Activated CD4-positive, alpha-beta T cell treated with anti-CD3 and anti-CD28 coated beads, Interleukin-2, amount 50 U/mL, for 4 hours (primary cell): ENCODE results near the gene DPPA2.
"Not testable (repeated sequence)": the region's sequence is repeated elsewhere in the genome, so short reads cannot be mapped to it uniquely, and the experiment has no call there.

Experiments used
- DNase-seq, 2 experiments: peaks; one replicate each; pipeline ENCODE4 v3.0.0-alpha.2; 2020

Gene DPPA2, protein sequence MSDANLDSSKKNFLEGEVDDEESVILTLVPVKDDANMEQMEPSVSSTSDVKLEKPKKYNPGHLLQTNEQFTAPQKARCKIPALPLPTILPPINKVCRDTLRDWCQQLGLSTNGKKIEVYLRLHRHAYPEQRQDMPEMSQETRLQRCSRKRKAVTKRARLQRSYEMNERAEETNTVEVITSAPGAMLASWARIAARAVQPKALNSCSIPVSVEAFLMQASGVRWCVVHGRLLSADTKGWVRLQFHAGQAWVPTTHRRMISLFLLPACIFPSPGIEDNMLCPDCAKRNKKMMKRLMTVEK

DNA sequence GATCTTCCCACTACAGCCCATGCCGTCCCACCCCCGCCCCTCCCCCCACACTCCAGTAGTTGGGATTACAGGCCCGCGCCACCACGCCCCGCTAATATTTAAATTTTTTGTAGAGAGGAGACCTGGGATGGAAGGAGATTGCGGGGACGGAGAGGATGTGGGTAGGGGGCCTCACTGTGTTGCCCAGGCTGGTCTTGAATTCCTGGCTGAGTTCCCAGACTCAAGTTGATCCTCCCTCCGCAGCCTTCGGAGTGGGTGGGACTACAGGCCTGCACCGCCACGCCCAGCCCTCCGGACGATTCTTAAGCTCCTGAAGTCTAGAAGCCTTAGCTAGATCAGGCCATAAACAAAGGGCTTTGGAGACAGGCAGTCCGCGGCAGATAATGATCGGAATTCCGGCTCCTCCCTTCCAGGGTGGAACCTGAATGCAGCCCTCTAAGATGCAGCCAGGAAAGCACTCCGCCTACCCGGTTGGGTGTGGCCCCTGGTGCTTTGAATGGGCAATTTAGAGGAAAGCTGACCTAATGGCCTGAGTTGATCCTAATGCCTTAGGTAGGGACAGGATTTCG, at the start of gene DPPA2:
Gene DPPA2 (minus strand): TSS at position 356 of the 569 bp plus-strand sequence. CDS start 1,975 bp downstream, outside the sequence.
- DNase-seq: no peak

DNA sequence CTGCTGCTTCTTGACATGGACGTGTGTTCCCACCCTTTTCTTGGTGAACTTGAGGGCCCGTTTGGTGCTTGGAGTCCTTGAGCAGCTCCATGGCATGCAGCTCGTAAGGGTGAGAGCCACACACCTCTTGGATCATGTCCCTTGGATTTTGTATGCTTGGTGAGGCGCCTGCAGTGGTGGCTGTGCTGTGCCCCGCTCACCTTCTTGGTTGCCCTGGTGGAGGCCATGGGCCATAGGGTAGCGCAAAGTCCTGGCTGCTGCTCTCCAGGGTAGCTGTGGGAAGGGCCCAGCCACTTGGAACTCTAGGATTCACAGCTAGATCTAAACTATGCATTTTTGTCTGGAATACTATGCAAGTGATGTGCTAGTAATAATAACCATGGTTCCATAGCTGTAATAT, 47.8 kb upstream of the DPPA2 start:
- no peak for DNase-seq

DNA sequence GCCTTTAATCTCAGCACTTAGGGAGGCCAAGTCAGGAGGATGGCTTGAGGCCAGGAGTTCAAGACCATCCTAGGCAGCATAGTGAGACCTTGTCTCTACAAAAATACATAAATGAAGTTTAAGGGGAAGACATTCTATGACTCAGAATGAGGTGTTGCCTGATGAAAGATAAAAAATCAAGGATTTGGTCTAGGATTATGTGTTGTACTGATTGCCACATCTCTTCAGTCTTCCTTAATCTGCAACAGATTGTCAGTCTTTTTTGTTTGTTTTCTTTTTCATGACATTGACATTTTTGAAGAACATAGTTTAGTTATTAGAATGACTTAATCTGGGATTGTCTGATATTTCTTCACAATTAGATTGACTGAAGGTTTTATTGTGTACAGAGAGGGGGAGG, 47.3 kb upstream of the DPPA2 start:
- DNase-seq: no peak

DNA sequence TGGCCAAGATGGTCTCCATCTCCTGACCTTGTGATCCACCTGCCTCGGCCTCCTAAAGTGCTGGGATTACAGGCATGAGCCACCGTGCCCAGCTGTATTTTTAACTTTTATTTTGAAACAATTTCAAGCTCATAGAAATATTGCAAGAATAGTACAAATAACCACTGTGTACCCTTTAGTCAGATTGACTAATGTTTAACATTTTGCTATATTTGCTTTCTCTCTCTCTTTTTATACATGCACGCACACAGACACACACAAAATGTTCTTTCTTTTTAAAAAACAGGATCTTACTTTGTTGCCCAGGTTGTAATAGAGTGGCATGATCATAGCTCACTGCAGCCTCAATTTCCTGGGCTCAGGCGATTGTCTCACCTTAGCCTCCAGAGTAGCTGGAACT, 46.5 kb upstream of the DPPA2 start:
- DNase-seq: no peak

DNA sequence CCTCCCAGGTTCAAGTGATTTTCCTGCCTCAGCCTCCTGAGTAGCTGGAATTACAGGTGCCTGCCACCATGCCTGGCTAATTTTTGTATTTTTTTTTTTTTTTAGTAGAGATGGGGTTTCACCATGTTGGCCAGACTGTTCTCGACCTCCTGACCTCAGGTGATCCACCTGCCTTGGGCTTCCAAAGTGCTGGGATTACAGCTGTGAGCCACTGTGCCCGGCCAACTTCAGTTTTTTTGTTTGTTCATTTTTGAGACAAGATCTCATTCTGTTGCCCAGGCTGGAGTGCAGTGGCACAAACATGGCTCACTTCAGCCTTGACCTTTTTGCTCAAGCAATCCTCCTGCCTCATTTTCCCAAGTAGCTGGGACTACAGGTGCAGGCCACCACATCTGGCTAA, 42.5 kb upstream of the DPPA2 start:
- not testable (repeated sequence) for DNase-seq

DNA sequence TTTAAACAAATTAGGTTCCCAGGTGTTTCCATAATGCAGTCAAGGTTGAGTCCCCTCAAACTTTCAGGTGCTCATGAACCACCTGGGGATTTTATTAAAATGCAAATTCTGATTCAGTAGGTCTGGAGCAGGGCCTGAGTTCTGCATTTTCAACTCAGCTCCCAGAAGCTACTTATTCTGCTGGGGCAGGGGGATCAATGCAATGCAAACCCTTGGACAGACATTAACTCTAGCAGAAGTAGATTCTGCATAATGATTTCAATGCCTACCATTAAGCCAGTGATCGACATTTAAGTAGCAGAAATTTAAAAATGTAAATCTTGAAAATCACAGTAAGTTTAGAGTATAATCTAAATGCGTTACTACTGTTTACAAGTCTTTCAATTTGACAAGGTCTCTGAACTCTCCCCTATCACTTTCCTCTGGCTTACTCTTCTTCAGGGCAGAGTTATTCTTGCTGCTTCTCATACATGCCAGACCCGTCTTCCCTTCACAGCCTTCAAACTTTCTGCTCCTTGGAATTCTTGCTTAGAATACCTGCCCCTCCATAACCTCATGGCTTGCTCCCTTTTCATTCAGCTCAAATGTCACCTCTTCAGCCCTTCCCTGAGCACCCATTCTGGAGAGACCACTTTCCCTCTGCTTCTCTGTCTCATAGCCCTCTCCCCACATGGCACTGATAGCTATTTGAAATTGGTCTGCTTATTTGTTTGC, 40.3 kb upstream of the DPPA2 start:
- no peak for DNase-seq

DNA sequence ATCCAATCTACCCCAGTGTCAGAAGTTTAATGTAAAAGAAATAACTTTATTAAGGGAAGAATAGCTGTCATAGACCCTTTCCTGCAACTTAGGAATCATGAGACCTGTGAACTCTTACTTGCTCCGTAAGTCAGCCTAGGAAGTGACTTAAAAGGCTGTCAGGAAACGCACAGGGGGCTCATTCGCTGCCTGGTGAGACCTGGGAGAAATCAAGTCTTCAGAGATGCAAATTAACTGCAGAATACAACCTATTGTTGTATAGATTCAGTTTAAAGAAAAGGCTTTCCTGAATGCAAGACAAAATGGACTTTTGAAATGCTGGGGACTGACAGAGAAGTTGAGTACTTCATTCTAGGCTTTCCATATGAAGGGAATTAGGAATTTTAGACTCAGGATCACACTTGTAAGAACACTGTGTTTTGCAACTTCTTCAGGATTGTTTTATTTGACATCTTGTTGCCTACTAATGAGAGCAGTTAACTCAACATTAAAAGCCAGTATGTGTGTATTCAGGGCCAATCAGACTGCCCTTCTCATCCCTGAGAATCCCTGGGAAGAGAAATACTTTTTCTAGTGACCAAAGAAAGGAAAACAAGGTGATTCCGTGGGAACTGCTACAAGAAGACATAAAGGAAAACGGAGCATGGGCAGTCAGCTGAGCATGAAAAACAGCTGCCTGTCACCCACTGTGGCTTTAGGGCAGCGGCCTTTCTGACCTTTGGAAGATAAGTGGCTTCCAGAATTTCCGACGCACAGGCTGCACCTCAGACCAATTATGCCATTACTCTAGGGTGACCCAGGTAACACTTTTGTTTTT, 39.5 kb upstream of the DPPA2 start:
- no peak for DNase-seq

DNA sequence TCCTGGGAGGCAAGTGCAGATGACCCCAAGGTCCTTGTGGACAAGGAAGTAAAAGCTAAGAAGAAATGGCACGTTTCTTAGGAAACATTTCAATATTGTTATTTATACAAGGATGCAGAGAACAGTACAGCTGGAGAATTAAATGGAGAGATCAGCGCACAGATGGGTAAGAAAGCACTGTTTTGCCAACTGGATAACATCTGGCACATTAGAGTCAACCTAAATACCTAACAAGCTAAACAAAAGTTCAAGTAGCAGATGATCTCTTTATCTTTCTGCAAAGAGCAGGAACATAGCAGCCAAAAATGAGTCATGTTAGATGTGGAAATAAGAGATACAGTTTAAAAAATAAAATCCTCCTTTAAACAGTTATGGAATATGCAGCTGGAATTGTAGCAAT, 36.7 kb upstream of the DPPA2 start:
- no peak for DNase-seq

DNA sequence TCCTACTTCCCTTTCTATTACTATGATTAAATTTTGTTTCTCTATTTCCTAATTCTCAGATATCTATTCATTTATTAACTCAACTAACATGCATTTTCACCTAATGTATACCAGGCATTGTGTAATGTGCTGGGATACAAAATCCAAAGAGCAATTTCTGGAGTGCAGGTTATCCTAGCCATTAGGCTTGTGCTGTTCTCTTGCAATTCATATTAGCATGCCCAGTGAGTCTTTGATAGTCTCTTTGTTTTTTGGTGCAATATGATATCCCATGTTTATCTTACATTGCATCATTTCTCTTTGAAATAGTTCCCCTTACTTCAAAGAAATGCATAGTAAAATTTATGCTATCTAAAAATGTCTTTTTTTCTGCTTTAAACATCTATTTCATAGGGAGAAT, 34.9 kb upstream of the DPPA2 start:
- no peak for DNase-seq

DNA sequence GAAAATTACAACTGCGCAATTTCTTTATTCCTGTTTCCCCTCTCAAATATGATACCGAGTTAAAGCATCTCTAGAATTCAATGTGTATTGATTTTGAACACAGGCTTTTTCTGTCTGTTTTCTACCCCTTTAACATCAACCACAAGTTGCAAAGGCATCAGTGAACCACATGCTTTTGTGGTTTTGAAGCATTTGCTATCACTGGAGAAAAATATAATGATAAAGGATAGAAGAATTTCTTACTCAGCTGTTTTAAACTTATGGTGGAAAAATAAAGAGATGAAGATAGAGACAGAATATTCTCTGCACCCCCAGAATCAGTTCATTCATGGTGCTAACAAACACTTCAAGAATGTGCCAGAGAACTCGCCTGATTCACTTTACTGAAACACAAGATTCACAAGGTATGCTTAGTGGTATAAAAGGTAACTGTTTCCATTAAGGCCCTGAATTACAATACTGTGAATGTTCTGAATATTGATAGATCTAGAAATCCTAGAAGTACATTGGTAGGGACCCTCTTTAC, 30.5 kb upstream of the DPPA2 start:
- DNase-seq: no peak

DNA sequence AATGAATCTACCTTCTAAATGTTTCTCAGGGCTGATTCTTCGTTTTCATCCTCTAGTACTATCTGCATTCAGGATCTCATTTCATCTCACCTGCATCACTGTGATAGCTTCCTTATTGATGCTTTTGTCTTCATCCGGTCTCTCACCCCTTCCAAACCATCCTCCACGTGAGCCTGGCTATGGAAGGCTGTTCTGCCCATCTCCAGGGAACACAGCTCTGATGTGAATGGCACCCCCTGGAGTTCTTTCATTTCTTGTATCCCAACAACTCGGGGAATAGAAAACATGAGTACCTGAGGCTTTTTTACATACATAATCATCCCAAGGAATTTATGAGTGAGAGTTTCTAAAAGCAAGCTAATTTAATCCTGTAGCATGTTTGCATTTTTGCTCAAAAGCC, 29.8 kb upstream of the DPPA2 start:
- DNase-seq: no peak

DNA sequence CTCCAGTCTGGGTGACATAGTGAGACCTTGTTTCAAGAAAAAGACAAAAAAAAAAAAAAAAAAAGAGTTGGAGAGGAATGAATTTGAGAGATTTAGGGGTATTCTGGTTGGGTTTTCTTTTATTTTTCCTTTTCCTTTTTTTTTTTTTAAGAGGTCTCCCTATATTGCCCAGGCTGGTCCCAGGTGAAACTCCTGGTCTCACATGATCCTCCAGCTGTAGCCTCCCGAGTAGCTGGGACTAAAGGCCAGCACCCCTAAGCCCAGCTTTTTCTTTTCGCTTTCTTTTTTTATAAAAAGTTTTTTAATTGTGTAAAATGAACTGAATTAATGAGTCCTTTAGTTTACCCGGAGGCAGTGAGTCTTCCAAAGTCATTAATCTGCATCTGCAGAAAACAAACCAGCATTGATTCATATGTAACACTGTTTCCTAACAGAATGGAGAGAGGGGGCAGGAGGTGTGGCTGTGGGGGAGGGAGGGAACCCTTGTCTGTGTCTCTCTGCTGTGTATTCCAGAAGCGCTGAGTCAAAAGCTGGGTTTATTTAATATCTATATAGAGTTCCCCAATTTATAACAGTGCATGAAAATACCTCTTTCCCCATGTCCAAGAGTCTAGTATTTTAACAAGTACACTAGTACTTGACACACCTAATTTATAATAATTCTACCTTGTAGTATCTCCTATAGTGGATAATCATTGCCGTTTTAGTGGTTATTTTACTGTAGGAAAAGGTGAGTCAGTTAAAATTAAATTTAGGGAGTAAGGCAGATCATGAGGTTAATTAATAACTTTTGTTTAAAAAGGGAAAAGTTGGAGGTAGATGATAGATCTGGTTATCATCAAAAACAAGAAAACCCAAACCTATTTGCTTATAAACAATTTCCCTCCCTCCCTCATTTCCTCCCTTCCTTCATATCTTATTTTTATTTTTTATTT, 23.7 kb upstream of the DPPA2 start:
- DNase-seq: no peak

DNA sequence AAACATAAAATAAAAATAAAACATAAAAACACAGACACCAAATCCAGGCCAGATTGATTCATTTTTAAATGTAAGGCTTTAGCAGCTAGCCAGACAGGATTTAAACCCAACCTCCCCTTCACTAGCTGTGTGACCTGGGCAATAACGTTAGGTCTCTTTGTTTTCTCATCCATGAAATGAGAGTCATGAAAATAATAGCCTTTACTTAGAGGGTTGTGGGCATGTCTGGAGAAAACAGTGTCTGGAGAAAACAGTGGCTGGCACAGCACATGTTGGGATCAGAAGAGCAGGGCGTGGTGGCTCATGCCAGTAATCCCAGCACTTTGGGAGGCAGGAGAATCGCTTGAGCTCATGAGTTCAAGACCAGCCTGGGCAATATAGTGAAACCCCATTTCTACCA, 22.9 kb upstream of the DPPA2 start:
- DNase-seq: no peak

DNA sequence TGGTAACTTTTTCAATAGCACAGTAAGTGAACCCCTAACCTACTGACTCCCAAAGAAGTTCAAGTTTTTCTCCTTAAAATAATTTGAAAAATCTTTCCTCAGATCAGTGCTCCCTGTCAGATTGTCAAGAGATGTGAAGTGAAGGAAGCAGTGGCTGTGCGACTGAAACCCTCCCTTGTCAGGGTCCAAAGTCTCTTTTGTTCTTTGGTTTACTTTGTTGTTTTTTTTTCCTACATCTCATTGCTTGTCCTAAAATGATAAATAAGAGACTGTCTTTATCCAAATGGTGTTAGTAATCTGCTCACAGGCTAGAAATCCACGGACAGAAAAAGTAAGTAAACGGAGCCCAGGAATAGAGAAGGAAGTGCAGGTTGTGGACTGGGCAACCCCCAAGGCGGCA, 22.0 kb upstream of the DPPA2 start:
- no peak for DNase-seq

DNA sequence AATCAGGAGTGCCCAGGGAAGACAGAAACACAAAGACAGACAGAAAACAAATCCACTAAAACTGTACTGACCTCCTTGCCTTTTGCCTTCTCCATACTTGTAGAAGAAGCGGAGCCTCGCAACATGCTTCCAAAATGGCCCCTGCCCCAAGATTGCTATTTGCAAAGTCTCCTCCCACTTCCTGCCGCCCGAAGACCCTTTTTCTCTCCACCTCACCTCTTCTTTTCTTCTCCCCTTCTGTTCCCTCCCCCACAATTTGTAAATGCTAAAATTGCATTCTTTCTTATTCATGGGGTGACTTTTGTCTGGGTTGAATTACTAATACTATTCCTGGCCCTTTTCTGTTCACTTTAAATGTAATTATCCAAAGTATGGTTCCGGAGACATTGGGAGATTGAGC, 21.1 kb upstream of the DPPA2 start, which contains the start of gene DPPA4:
Gene DPPA4 (minus strand): TSS at position 154 of the 400 bp plus-strand sequence. CDS start 29 bp downstream, at position 125.
- no peak for DNase-seq

DNA sequence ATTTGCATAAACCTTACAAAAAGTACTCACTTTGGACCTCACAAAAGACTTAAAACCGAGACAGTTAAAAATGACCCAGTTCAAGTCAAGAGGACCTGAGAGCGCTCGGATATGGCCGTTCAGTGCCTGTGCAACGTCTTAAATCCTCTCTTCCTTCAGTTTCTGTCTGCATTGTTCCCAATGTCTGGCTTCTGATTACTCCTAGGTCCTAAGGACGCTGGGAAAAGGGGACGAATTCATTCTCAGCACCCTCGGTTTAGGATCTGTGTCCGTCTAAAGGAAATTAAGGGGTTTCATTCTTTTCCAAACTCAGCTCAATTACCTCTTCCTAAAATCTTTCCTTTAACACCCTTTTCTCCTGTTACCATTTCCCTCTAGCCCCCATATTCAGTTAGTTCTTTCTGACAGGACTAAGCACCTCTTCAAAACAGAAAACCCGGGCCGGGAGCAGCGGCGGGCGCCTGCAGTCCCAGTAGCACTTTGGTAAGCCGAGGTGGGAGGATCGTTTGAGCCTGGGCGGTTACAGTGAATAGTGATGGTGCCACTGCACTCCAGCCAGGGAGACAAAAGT, 20.1 kb upstream of the DPPA2 start:
- DNase-seq: no peak

DNA sequence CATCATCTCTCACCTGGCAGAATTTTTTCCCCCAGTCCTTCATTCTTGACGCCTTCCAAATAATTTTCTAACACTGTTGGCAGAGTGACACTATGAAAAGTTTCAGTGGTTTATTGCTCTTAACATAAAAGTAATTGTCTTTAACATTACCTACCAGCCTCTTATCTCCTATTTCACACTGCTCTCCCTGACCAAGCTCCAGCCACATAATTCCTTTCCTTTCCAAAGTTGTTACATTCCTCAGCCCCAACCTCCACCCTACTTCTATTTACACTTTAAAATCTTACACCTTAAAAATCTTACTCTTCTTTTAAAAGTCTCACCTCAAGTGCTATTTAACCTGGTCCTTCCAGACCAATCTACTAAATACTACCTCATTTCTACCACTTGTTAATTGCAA, 18.3 kb upstream of the DPPA2 start:
- DNase-seq: no peak

DNA sequence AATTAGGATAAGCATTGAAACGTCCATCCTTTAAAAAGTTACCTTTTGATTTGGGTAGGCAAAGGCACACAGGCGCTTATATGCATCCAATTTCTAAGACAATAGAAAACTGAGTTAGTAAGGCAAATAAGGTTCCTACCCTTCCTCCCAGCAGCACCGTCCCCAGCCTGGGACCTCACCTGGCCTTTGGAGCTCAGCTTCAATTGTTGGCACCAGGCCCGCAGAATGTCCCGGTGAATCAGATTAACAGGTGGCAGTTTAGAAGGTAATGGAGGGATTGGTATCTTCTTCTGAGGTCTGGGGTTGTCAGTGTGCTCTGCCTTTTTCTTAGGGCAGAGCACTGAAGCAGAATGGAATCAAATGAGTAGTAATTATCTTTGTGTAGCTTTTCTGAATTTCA, 15.4 kb upstream of the DPPA2 start:
- no peak for DNase-seq

DNA sequence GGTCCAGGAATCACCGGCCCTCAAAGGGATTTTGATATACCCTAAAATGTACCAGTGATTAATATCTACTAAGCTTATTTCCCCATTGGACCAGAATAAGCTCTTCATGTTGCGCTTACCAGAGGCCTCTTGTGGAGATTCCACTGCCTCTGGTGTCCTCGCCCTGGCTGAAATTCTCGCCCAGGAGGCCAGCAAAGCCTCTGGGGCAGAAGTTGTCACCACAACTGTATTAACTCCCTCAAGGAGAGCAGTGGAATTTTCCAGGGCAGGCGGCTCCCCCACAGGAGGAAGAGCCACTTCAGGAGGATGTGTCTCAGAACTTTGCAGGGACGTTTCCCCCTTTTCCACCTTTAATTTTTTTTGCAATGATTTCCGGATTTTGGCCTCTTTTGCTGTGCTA, 14.1 kb upstream of the DPPA2 start:
- DNase-seq: no peak

DNA sequence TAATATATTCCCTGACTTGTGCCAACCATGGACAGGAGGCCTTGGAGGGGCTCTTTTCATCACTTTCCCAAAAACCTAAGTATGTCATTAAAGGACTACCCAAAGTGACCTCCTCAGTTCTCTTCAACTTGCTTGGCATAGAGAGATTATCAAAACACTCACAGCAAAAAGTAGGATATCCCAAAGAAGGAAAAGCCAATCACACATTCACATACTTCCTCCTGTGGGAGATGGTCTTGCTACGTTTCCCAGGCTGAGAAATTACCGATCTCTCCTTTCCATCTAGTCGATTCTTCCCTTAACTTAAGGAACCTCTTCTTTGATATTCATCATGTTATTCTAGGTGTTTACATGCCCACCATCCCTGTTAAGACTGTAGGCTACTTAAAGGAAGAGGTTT, 11.9 kb upstream of the DPPA2 start:
- DNase-seq: no peak

DNA sequence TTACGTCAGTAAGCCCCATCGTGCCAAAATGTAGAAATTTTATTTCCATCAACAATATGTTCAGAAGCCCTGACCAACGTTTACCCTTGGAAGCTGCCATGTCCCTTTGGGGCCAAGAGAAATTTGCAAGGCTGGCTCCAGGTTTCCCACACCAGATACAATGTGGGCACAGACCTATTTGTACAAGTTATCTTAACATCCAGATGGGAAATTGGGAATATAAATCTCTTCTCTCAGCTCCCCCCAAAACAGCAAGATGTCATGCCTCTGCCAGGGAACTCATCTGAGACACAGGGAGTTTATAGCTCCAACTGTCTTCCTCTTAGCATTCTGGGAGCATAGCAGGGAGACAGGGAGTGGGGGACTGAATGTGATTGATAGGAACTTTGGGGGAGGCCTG, 9.3 kb upstream of the DPPA2 start:
- no peak for DNase-seq

DNA sequence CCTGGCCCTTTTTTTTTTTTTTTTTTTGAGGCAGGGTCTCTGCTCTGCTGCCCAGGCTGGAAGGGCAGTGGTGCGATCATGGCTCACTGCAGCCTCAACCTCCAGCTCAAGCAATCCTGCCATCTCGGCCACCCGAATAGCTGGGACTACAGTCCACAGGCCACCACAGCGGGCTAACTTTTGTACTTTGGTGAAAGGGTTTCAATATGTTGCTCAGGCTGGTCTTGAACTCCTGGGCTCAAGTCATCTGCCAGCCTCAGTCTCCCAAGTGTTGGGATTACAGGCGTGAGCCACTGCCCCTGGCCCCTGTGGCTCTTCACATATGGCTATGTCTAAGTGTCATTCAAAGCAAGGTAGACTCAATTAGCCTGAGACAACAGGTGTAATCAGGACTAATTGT, 8.8 kb upstream of the DPPA2 start:
- DNase-seq: no peak
